Retinal pigment epithelial cell (primary cell): ENCODE measurements around the gene ZNF850.
A peak's percentile ranks its signal among the peaks of the same experiment; 100 is the strongest.

ENCODE experiments used
- DNase-seq: peaks from one replicate; pipeline ENCODE4 v3.0.0-alpha.2; 2010; ENCODE audit warnings: low read depth
- H3K4me3 ChIP-seq: 2 replicates; pipeline ENCODE4 v1.5.1; 2011; ENCODE audit warnings: mild to moderate bottlenecking, low read length, control low read depth, moderate library complexity
- TF ChIP-seq, protein P1 (sequence below): conservative IDR thresholded peaks from 2 replicates; pipeline ENCODE4 v1.5.1; 2011; ENCODE audit warnings: low read depth, low read length, control low read depth, inconsistent platforms

Gene ZNF850

GRCh38 chr19:36686365-36687213, 86.0 kb downstream of the ZNF850 start:
- H3K4me3 ChIP-seq = peak overlapping the region; percentile 74
- TF ChIP-seq, protein P1, sequence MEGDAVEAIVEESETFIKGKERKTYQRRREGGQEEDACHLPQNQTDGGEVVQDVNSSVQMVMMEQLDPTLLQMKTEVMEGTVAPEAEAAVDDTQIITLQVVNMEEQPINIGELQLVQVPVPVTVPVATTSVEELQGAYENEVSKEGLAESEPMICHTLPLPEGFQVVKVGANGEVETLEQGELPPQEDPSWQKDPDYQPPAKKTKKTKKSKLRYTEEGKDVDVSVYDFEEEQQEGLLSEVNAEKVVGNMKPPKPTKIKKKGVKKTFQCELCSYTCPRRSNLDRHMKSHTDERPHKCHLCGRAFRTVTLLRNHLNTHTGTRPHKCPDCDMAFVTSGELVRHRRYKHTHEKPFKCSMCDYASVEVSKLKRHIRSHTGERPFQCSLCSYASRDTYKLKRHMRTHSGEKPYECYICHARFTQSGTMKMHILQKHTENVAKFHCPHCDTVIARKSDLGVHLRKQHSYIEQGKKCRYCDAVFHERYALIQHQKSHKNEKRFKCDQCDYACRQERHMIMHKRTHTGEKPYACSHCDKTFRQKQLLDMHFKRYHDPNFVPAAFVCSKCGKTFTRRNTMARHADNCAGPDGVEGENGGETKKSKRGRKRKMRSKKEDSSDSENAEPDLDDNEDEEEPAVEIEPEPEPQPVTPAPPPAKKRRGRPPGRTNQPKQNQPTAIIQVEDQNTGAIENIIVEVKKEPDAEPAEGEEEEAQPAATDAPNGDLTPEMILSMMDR = no peak
- no peak for DNase-seq

GRCh38 chr19:36685835-36686234, 86.8 kb downstream of the ZNF850 start:
- H3K4me3 ChIP-seq = no peak overlapping the region
- no peak for DNase-seq
- TF ChIP-seq, protein P1 = no peak

DNA sequence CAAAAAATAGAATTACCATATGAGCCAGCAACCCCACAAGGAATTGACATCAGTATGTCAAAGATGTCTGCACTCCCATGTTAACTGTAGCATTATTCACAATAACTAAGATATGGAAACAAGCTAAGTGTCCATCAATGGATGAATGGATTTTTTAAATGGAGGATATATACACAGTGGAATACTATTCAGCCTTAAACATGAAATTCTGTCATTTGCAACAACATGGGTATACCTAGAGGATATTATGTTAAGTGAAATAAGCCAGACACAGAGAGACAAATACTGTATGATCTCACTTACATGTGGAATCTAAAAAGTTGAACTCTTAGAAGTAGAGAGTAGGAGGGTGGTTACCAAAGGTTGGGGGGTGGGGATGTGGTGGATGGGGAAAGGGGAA, 93.2 kb downstream of the ZNF850 start:
- no peak overlapping the region for H3K4me3 ChIP-seq
- DNase-seq = no peak
- TF ChIP-seq, protein P1 = no peak

GRCh38 chr19:36674201-36674600, 98.4 kb downstream of the ZNF850 start:
- no peak for DNase-seq
- no peak overlapping the region for H3K4me3 ChIP-seq
- TF ChIP-seq, protein P1 = no peak

GRCh38 chr19:36672368-36672767, 100.2 kb downstream of the ZNF850 start:
- no peak overlapping the region for H3K4me3 ChIP-seq
- TF ChIP-seq, protein P1 = no peak
- DNase-seq = no peak

GRCh38 chr19:36668646-36669045, 104.0 kb downstream of the ZNF850 start:
- TF ChIP-seq, protein P1 = no peak
- no peak for DNase-seq
- no peak overlapping the region for H3K4me3 ChIP-seq

DNA sequence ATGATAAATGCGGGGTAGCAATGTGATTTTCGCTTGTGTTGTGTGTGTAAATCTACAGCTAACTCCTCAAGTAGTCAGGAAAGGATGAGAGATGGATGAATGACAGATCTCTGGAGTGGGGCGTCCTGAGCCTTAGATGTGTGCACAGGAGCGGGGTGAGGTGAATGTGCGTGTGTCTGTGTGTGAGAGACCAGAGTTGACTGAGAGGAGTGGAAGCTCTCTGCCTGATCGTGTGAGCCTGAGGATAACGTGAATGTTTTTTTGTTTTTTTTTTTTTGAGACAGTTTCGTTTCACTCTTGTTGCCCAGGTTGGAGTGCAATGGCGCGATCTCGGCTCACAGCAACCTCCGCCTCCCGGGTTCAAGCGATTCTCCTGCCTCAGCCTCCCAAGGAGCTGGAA, 106.8 kb downstream of the ZNF850 start:
- TF ChIP-seq, protein P1 = no peak
- DNase-seq = no peak
- peak overlapping the region; percentile 78 for H3K4me3 ChIP-seq
